A549 (cell line): ENCODE data around the gene PITPNC1.
"Not testable (repeated sequence)": the region's sequence is repeated elsewhere in the genome, so short reads cannot be mapped to it uniquely, and the experiment has no call there.

Source experiments
- FOSL2 ChIP-seq, 2 experiments: fragments of 450-650 bp in 1 of 2; fragments of >200 bp in 1 of 2; sonication (Bioruptor Twin) in 1 of 2; formaldehyde crosslinking; IDR thresholded peaks; 2 replicates each; pipeline versions ENCODE4 v1.5.0 to v1.6.1; 2016 to 2020; ENCODE audit warnings: mild to moderate bottlenecking in 1 of 2, moderate library complexity in 1 of 2
- FOXS1 ChIP-seq: fragments of 250-450 bp; sonication (Bioruptor Pico); IDR thresholded peaks from 2 replicates; pipeline ENCODE4 v1.5.0; 2020; ENCODE audit warnings: mild to moderate bottlenecking, moderate library complexity
- KDM1A ChIP-seq: fragments of 200-600 bp; sonication (generic); IDR thresholded peaks from 2 replicates; pipeline ENCODE4 v1.6.1; 2016; ENCODE audit warnings: low read depth, mild to moderate bottlenecking
- KDM5A ChIP-seq: fragments of 200-600 bp; sonication (generic); IDR thresholded peaks from 2 replicates; pipeline ENCODE4 v1.6.1; 2016; ENCODE audit warnings: antibody characterized with exemption, mild to moderate bottlenecking
- POLR2A ChIP-seq: IDR thresholded peaks from 2 replicates; pipeline ENCODE4 v1.6.1; 2012; ENCODE audit warnings: mild to moderate bottlenecking, low read length
- RAD21 ChIP-seq, 2 experiments: fragments of >200 bp in 1 of 2; sonication (Bioruptor Twin) in 1 of 2; formaldehyde crosslinking in 1 of 2; IDR thresholded peaks in 1 of 2; conservative IDR thresholded peaks in 1 of 2; 2 replicates in 1 of 2; 3 replicates in 1 of 2; pipeline ENCODE4 v1.6.1; 2012 to 2018; ENCODE audit warnings: inconsistent platforms in 1 of 2
- RFX5 ChIP-seq: fragments of 450-650 bp; IDR thresholded peaks from 2 replicates; pipeline ENCODE4 v1.7.1; 2014; ENCODE audit warnings: antibody characterized with exemption, mild to moderate bottlenecking, moderate library complexity
- SMC3 ChIP-seq: fragments of >200 bp; sonication (Bioruptor Twin); formaldehyde crosslinking; IDR thresholded peaks from 3 replicates; pipeline ENCODE4 v1.6.1; 2018; ENCODE audit warnings: inconsistent platforms
- ZFP36 ChIP-seq: fragments of 450-650 bp; IDR thresholded peaks from 2 replicates; pipeline ENCODE4 v1.6.1; 2014; ENCODE audit warnings: borderline replicate concordance; ENCODE audit not compliant: partially characterized antibody
- ZNF302 ChIP-seq: fragments of 250-450 bp; sonication (Bioruptor Pico); IDR thresholded peaks from 2 replicates; pipeline ENCODE4 v1.9.0; 2021; ENCODE audit warnings: inconsistent platforms, mild to moderate bottlenecking, moderate library complexity
- TF ChIP-seq, protein P1 (sequence below): IDR thresholded peaks from 2 replicates; pipeline ENCODE4 v1.6.1; 2012
- TF ChIP-seq, protein P2 (sequence below): fragments of >200 bp; sonication (Bioruptor Twin); formaldehyde crosslinking; IDR thresholded peaks from 3 replicates; pipeline ENCODE4 v1.5.1; 2016
- TF ChIP-seq, protein P3 (sequence below): fragments of 150-350 bp; IDR thresholded peaks from 2 replicates; pipeline ENCODE4 v1.6.1; 2014; ENCODE audit warnings: low read depth, mild to moderate bottlenecking, low read length

DNA sequence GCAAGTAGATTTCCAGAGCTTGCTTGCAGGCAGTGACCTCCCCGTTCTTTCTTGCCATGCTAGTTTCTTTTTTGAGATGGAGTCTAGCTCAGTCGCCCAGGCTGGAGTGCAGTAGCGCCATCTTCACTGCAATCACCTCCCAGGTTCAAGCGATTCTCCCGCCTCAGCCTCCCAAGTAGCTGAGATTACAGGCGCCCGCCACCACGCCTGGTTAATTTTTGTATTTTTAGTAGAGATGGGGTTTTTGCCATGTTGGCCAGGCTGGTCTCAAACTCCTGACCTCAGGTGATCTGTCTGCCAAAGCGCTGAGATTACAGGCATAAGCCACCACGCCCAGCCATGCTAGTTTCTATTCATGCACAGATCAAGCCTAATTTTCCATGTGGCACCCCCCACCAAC is 139.5 kb downstream of the PITPNC1 start:
- TF ChIP-seq, protein P1, sequence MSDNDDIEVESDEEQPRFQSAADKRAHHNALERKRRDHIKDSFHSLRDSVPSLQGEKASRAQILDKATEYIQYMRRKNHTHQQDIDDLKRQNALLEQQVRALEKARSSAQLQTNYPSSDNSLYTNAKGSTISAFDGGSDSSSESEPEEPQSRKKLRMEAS, result not testable (repeated sequence)
- TF ChIP-seq SMC3; KDM5A; ZNF302 (CRISPR knock-in tag); KDM1A; FOXS1; POLR2A; FOSL2 (IDR thresholded peaks at IDR 0.05); FOSL2 (CRISPR knock-in tag; IDR thresholded peaks at IDR 0.05); RAD21 (conservative IDR thresholded peaks at IDR 0.05 in 1 of 2, IDR thresholded peaks at IDR 0.05 in 1 of 2); RFX5; ZFP36: not testable (repeated sequence)
- TF ChIP-seq, protein P2, sequence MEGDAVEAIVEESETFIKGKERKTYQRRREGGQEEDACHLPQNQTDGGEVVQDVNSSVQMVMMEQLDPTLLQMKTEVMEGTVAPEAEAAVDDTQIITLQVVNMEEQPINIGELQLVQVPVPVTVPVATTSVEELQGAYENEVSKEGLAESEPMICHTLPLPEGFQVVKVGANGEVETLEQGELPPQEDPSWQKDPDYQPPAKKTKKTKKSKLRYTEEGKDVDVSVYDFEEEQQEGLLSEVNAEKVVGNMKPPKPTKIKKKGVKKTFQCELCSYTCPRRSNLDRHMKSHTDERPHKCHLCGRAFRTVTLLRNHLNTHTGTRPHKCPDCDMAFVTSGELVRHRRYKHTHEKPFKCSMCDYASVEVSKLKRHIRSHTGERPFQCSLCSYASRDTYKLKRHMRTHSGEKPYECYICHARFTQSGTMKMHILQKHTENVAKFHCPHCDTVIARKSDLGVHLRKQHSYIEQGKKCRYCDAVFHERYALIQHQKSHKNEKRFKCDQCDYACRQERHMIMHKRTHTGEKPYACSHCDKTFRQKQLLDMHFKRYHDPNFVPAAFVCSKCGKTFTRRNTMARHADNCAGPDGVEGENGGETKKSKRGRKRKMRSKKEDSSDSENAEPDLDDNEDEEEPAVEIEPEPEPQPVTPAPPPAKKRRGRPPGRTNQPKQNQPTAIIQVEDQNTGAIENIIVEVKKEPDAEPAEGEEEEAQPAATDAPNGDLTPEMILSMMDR, result not testable (repeated sequence)
- TF ChIP-seq, protein P3, sequence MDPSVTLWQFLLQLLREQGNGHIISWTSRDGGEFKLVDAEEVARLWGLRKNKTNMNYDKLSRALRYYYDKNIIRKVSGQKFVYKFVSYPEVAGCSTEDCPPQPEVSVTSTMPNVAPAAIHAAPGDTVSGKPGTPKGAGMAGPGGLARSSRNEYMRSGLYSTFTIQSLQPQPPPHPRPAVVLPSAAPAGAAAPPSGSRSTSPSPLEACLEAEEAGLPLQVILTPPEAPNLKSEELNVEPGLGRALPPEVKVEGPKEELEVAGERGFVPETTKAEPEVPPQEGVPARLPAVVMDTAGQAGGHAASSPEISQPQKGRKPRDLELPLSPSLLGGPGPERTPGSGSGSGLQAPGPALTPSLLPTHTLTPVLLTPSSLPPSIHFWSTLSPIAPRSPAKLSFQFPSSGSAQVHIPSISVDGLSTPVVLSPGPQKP, result not testable (repeated sequence)
